Hepatocyte (in vitro differentiated cells): ENCODE measurements around the gene JAM3. TPM values are rescaled to one million over a fixed set of nuclear protein-coding genes. Genes with fewer than 3 reads are reported as not detected.

Experiments
- DNase-seq: peaks from one replicate; pipeline ENCODE4 v3.0.0-alpha.2; 2016; ENCODE audit warnings: low spot score
- H2AFZ ChIP-seq: fragments of 200-600 bp; sonication (generic); 2 replicates; pipeline ENCODE4 v1.6.0; 2016; ENCODE audit warnings: antibody characterized with exemption, mild to moderate bottlenecking
- H3K27ac ChIP-seq: fragments of 200-600 bp; sonication (generic); 2 replicates; pipeline ENCODE4 v1.5.1; 2016; ENCODE audit warnings: mild to moderate bottlenecking
- H3K27me3 ChIP-seq: fragments of 200-600 bp; sonication (generic); 2 replicates; pipeline ENCODE4 v1.6.1; 2016
- H3K36me3 ChIP-seq: fragments of 200-600 bp; sonication (generic); replicated peaks from 2 replicates; pipeline ENCODE4 v1.5.1; 2016; ENCODE audit warnings: low read depth; ENCODE audit not compliant: insufficient read depth
- H3K4me1 ChIP-seq: fragments of 200-600 bp; sonication (generic); 2 replicates; pipeline ENCODE4 v1.5.1; 2016; ENCODE audit warnings: mild to moderate bottlenecking, moderate library complexity; ENCODE audit not compliant: insufficient read depth
- H3K4me2 ChIP-seq: fragments of 200-600 bp; sonication (generic); 2 replicates; pipeline ENCODE4 v1.6.0; 2016
- H3K4me3 ChIP-seq: fragments of 200-600 bp; sonication (generic); 2 replicates; pipeline ENCODE4 v1.5.1; 2016; ENCODE audit warnings: mild to moderate bottlenecking
- H3K79me2 ChIP-seq: fragments of 200-600 bp; sonication (generic); 2 replicates; pipeline ENCODE4 v1.6.0; 2017; ENCODE audit warnings: mild to moderate bottlenecking
- H3K9me2 ChIP-seq: fragments of 200-600 bp; sonication (generic); replicated peaks from 2 replicates; pipeline ENCODE4 v1.6.0; 2017; ENCODE audit warnings: mild to moderate bottlenecking; ENCODE audit not compliant: insufficient read depth
- H3K9me3 ChIP-seq: fragments of 200-600 bp; sonication (generic); 2 replicates; pipeline ENCODE4 v1.5.1; 2016; ENCODE audit warnings: low read depth, mild to moderate bottlenecking
- H4K20me1 ChIP-seq: fragments of 200-600 bp; sonication (generic); 2 replicates; pipeline ENCODE4 v1.6.0; 2016; ENCODE audit warnings: mild to moderate bottlenecking; ENCODE audit not compliant: insufficient read depth, poor library complexity, severe bottlenecking
- EZH2 ChIP-seq: fragments of 200-600 bp; sonication (generic); IDR thresholded peaks from 2 replicates; pipeline ENCODE4 v1.6.1; 2016; ENCODE audit warnings: antibody characterized with exemption, mild to moderate bottlenecking, borderline replicate concordance
- EZH2phosphoT487 ChIP-seq: fragments of 200-600 bp; sonication (generic); IDR thresholded peaks from one replicate; pipeline ENCODE4 v1.6.1; 2018; ENCODE audit warnings: antibody characterized with exemption, mild to moderate bottlenecking, low read depth, moderate library complexity; ENCODE audit not compliant: unreplicated experiment, severe bottlenecking
- WGBS: methylation state at CpG from one replicate; pipeline ENCODE4 v1.1.6; 2016; ENCODE audit warnings: low lambda C conversion rate; ENCODE audit errors: missing lambda C conversion rate; 5-methylcytosine and 5-hydroxymethylcytosine counted together
- polyA plus RNA-seq: library from polyadenylated mRNA; unstranded; fragments of >200 nt; fragmentation: Nextera tagmentation; extraction: Ambion mirVana; gene quantifications from 2 replicates; pipeline ENCODE4 v1.2.1, GENCODE V29; 2016
- total RNA-seq: library from RNA; depleted of rRNA; stranded (reverse); fragments of >200 nt; gene quantifications from 2 replicates; pipeline ENCODE4 v1.2.3, GENCODE V29; 2014
- TF ChIP-seq, protein P1 (sequence below): fragments of 200-600 bp; sonication (generic); IDR thresholded peaks from 2 replicates; pipeline ENCODE4 v1.5.1; 2016; ENCODE audit warnings: antibody characterized with exemption, mild to moderate bottlenecking; ENCODE audit not compliant: poor library complexity

JAM3 gene
- total and polyA plus RNA-seq, 2 experiments from 2014 or later: 20.3 to 23.6 TPM

DNA sequence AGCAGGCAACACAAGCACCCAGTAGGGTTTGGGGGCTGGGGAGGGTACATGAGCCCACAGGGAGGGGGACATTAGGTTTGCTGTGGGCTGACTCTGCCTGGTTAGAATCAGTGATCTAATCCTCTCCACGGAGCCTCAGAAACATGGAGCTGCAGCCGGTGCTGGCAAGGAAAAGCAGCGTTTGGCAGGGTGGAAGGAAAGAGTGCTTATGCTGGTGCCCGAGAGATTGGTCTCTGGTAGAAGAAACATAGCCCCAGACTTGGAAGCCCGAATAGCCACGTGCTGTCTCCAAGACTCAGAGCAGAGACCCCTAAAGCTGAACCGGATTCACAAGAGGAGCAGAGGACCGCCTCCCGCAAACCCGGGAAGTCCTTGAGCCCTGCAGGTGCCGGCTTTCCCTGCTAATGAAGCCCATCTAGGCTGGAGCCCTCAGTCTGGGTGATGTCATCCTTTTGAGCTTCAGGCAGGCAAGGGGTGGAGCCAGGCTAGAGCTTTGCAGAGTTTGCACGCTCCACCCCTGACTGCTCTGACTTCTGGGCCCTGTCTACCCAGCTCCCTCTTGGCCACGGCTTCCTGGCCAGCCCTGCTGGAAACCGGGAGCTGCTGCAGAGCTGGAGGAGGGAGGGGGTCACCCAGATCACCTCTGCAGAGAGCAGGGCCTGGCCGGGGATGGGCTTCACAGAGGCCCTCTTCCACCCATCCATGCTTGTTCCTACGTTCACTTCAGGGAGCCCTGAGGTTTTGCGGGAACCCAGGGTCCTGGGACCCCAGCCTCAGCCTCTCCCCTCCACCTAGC lies 35.0 kb upstream of the JAM3 start:
- H3K4me3 ChIP-seq: no peak overlapping the region
- no peaks in the 10 kb centered on the region for H3K79me2 ChIP-seq
- no peaks in the 10 kb centered on the region for H4K20me1 ChIP-seq
- no peaks in the 10 kb centered on the region for H3K9me3 ChIP-seq
- H3K27ac ChIP-seq: peak overlapping the region; percentile 67
- H3K4me1 ChIP-seq: peaks cover 23% of the 10 kb centered on the region
- peak; percentile 95 for DNase-seq
- peak overlapping the region; percentile 69 for H3K4me2 ChIP-seq
- 14% methylated on average over 17 of the region's 17 CpGs for WGBS
- no peaks in the 10 kb centered on the region for H3K9me2 ChIP-seq
- no peaks in the 10 kb centered on the region for H3K36me3 ChIP-seq
- TF ChIP-seq EZH2phosphoT487 (no peak), EZH2 (no peak)
- TF ChIP-seq, protein P1, sequence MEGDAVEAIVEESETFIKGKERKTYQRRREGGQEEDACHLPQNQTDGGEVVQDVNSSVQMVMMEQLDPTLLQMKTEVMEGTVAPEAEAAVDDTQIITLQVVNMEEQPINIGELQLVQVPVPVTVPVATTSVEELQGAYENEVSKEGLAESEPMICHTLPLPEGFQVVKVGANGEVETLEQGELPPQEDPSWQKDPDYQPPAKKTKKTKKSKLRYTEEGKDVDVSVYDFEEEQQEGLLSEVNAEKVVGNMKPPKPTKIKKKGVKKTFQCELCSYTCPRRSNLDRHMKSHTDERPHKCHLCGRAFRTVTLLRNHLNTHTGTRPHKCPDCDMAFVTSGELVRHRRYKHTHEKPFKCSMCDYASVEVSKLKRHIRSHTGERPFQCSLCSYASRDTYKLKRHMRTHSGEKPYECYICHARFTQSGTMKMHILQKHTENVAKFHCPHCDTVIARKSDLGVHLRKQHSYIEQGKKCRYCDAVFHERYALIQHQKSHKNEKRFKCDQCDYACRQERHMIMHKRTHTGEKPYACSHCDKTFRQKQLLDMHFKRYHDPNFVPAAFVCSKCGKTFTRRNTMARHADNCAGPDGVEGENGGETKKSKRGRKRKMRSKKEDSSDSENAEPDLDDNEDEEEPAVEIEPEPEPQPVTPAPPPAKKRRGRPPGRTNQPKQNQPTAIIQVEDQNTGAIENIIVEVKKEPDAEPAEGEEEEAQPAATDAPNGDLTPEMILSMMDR: no peak
- H2AFZ ChIP-seq: no peak overlapping the region
- peaks cover 15% of the 10 kb centered on the region for H3K27me3 ChIP-seq

DNA sequence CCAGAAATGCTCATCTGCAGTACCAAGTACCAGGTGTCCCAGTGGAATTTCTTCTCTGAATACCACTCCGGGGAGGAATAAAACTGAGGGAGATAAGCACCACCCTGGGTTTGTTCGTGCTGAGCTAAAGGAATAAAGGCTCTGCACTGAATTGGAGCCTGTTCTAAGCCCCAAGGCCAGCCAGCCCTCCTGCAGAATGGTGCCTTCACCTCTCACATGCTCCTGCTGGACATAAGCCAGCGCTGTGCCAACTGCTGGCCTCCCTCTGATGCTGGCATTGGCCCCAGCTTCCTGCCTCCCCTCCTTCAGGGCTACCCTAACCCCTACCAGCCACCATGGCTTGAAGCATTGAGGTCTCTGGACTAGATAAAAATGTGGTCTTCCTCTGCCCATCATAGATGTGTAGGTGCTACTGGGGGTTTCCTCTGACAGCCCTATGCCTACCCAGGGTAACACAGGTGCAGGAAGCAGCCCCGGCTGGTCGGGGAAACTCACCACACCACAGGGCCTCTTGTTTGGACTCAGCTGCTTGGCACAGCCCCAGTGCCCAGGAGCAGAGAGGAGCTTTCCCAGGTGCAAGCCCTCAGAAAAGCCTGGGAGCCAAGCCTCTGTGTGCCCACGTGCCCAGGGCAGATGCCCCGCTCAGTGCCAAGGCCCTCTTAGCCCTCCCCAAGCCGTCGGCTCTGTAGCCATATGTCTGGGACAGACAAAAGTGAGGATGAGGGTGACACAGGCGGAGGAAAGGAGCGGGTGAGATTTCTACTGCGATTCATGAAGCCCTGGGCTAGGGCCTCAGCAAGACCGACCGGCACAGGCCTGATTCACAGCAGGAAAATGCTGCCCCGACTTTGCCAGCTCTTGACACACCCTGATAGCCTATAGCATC lies 34.1 kb upstream of the JAM3 start:
- peaks cover 9% of the 10 kb centered on the region for H3K27me3 ChIP-seq
- 86% methylated on average over 15 of the region's 15 CpGs for WGBS
- no peak overlapping the region for H3K4me3 ChIP-seq

DNA sequence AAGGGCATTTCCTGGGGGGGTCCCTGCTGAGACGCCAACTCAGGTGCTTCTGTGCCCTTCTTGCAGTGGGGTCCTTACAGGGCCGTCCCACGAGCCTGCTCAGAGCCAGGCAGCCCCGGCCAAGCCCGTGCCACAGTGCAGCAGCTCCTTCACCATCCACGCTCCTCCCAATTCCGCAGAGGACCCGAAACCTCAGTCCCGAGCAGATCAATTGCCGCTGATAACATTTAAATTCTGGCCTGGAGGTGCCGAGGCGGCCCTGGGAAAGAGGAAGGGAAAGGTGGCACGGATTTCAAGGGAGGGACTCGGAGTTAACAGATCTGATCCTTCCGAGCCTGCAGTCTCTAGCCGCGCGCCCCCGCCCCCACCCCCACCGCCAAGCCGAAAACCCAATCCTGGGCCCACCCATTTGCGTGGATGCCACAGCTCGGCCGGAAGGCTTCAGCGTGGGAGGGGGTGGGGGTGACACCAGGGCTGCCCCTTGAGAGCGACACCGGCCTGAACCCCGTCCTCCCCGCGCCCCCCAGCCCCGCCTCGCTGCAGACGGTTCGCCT lies 32.3 kb upstream of the JAM3 start:
- H3K27me3 ChIP-seq: no peaks in the 10 kb centered on the region
- H2AFZ ChIP-seq: peak overlapping the region; percentile 58
- no peaks in the 10 kb centered on the region for H3K79me2 ChIP-seq
- no peaks in the 10 kb centered on the region for H4K20me1 ChIP-seq
- peak overlapping the region; percentile 63 for H3K4me3 ChIP-seq
- H3K9me3 ChIP-seq: no peaks in the 10 kb centered on the region
- no peak for DNase-seq
- peak overlapping the region; percentile 82 for H3K4me2 ChIP-seq
- H3K4me1 ChIP-seq: peaks cover 43% of the 10 kb centered on the region
- 13% methylated on average over 15 of the region's 34 CpGs for WGBS
- H3K27ac ChIP-seq: peak overlapping the region; percentile 96
- TF ChIP-seq EZH2: no peak
- no peak for TF ChIP-seq EZH2phosphoT487
- TF ChIP-seq, protein P1: no peak
- no peaks in the 10 kb centered on the region for H3K36me3 ChIP-seq
- no peaks in the 10 kb centered on the region for H3K9me2 ChIP-seq

More for the DNA sequence above, 34.1 kb upstream of the JAM3 start:
- H3K4me2 ChIP-seq: peak overlapping the region; percentile 69
- peaks cover 30% of the 10 kb centered on the region for H3K4me1 ChIP-seq
- no peaks in the 10 kb centered on the region for H3K36me3 ChIP-seq
- H4K20me1 ChIP-seq: no peaks in the 10 kb centered on the region
- H3K9me2 ChIP-seq: no peaks in the 10 kb centered on the region
- H2AFZ ChIP-seq: no peak overlapping the region
- H3K79me2 ChIP-seq: no peaks in the 10 kb centered on the region
- no peak for DNase-seq
- TF ChIP-seq, protein P1: no peak
- TF ChIP-seq EZH2 (no peak), EZH2phosphoT487 (no peak)
- H3K9me3 ChIP-seq: no peaks in the 10 kb centered on the region
- peak overlapping the region; percentile 67 for H3K27ac ChIP-seq
